ENCODE data around the gene MRPL36.

DNA sequence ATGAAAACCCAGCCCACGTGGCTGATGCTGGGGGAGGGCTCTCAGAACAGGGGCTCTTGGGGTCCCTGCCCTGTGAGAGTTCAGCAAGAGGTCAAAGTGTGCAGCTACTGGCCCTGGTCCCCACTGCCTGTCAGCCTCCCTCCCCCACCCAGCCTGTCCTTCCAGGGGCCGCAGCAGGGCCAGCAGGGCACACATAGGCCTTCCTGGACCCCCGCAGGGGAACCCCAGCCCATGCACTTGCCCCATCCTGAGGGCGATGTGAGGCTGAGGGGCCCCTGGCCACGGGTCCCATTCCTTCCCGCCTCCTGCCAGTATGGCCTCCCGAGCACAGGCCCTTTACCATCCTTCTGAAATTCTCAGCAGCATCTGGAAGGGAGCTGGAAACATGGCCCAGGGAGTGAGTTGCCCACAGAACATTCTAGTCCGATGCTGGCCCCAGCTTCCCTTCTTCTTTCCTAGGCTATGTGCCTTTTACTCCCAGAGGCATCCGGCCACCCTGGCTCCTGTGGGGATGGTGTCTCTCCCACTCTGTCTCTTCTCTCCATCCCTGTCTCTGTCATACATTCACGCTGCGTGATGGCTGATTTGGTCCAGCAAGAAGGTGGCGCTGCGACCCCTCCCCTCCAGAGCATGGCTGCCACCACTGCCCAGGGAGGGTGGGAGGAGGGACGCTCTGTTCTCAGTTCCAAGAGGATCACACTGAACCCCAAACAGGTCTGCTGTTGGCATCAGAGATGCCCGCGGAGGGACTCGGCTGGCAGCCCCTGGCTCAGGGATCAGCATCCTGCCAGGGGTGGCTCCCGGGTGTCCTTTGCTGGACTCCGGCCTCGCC is 19.6 kb downstream of the MRPL36 start:
- no peak for TF ChIP-seq POLR2AphosphoS5 (IDR thresholded peaks at IDR 0.05; ENCODE audit: borderline replicate concordance, low read depth, low read length)
- no peak for TF ChIP-seq FOXP2 (optimal IDR thresholded peaks at IDR 0.05; ENCODE audit: control extremely low read depth, extremely low read length, insufficient read depth)

Data from SK-N-MC (cell line).